GM13977 (cell line): ENCODE results near the gene BCL2A1.

ENCODE experiments used
- DNase-seq: peaks from one replicate; pipeline ENCODE4 v3.0.0; 2012; ENCODE audit warnings: low spot score
- CTCF ChIP-seq: IDR thresholded peaks from 2 replicates; pipeline ENCODE4 v1.5.1; 2012; ENCODE audit warnings: mild to moderate bottlenecking, control low read depth; ENCODE audit not compliant: insufficient read depth; ENCODE audit errors: extremely low read depth, missing control alignments
- in situ Hi-C: fragments of 300-500 bp; cut with MboI; formaldehyde crosslinking; loops from one replicate; pipeline ENCODE4 v1.12.0; 2022; ENCODE audit warnings: low sequenced_read_pairs, low pct_unique_long_range_greater_than_20kb, mixed read lengths, inconsistent platforms; ENCODE audit not compliant: unreplicated experiment

BCL2A1 gene

GRCh38 chr15:79989682-79990081 is 18.7 kb upstream of the BCL2A1 start:
- TF ChIP-seq CTCF = no peak
- in situ Hi-C loops = no loop called here
- no peak for DNase-seq

GRCh38 chr15:79989183-79989582 is 18.2 kb upstream of the BCL2A1 start:
- TF ChIP-seq CTCF = no peak
- in situ Hi-C loops = no loop called here
- DNase-seq = no peak

GRCh38 chr15:79988448-79989117 is 17.6 kb upstream of the BCL2A1 start:
- DNase-seq = no peak
- TF ChIP-seq CTCF = no peak
- in situ Hi-C loops = no loop called here

GRCh38 chr15:79987969-79988368 is 17.0 kb upstream of the BCL2A1 start:
- no peak for DNase-seq
- in situ Hi-C loops = no loop called here
- TF ChIP-seq CTCF = no peak

GRCh38 chr15:79987569-79987955 is 16.6 kb upstream of the BCL2A1 start:
- in situ Hi-C loops = no loop called here
- TF ChIP-seq CTCF = no peak
- DNase-seq = no peak

GRCh38 chr15:79981831-79982455 is 10.9 kb upstream of the BCL2A1 start:
- in situ Hi-C loops = no loop called here
- no peak for TF ChIP-seq CTCF
- peak; percentile 43 for DNase-seq
